Natural killer cell (primary cell): ENCODE results near the gene KIAA1671. TPM values are rescaled to one million over a fixed set of nuclear protein-coding genes. Genes with fewer than 3 reads are reported as not detected.
A peak's percentile ranks its signal among the peaks of the same experiment; 100 is the strongest.

Experiments
- ATAC-seq, 3 donors: fragments of 150-1000 bp in 2 of 3; fragments of 200-7000 bp in 1 of 3; cut with Tn5 transposase; 1 replicate in 1 of 3; 2 replicates in 2 of 3; pipeline ENCODE4 v1.10.0; 2021; ENCODE audit warnings: mild to moderate bottlenecking in 2 of 3, moderate library complexity in 2 of 3
- DNase-seq, 2 donors: peaks; one replicate each; pipeline versions ENCODE4 v3.0.0 to v3.0.0-alpha.2; 2013 to 2021; ENCODE audit warnings: mixed read lengths in 1 of 2
- H3K27ac ChIP-seq: one replicate; pipeline ENCODE4 v1.5.1; 2013; ENCODE audit warnings: mild to moderate bottlenecking, low read length
- H3K27me3 ChIP-seq: one replicate; pipeline ENCODE4 v1.6.1; 2013; ENCODE audit warnings: low read length; ENCODE audit not compliant: control insufficient read depth, insufficient read depth
- H3K36me3 ChIP-seq: one replicate; pipeline ENCODE4 v1.6.1; 2013; ENCODE audit warnings: low read length; ENCODE audit not compliant: control insufficient read depth, insufficient read depth
- H3K4me1 ChIP-seq: one replicate; pipeline ENCODE4 v1.6.1; 2013; ENCODE audit warnings: low read length; ENCODE audit not compliant: control insufficient read depth, insufficient read depth
- H3K4me3 ChIP-seq: one replicate; pipeline ENCODE4 v1.5.1; 2013; ENCODE audit warnings: low read length
- H3K9me3 ChIP-seq: one replicate; pipeline ENCODE4 v1.6.1; 2013; ENCODE audit warnings: low read length; ENCODE audit not compliant: control insufficient read depth, insufficient read depth
- H3K27ac Mint-ChIP-seq, 2 donors: one replicate each; pipeline ENCODE4 v1.8.0; 2022; ENCODE audit warnings: mild to moderate bottlenecking in 2 of 2, mixed read lengths in 2 of 2, moderate library complexity in 1 of 2
- H3K27me3 Mint-ChIP-seq, 2 donors: one replicate each; pipeline ENCODE4 v1.8.0; 2022; ENCODE audit warnings: low read depth in 2 of 2, mixed read lengths in 2 of 2
- H3K36me3 Mint-ChIP-seq: one replicate; pipeline ENCODE4 v1.8.0; 2022; ENCODE audit warnings: mixed read lengths
- H3K4me1 Mint-ChIP-seq, 2 donors: one replicate each; pipeline ENCODE4 v1.8.0; 2022; ENCODE audit warnings: mixed read lengths in 2 of 2
- H3K4me3 Mint-ChIP-seq: one replicate; pipeline ENCODE4 v1.8.0; 2022; ENCODE audit warnings: mild to moderate bottlenecking, moderate library complexity, mixed read lengths
- H3K9me3 Mint-ChIP-seq, 2 donors: one replicate each; pipeline ENCODE4 v1.8.0; 2022; ENCODE audit warnings: mixed read lengths in 2 of 2
- WGBS: methylation state at CpG from one replicate; pipeline ENCODE4 v1.1.7; 2013; ENCODE audit warnings: missing lambda C conversion rate; ENCODE audit not compliant: insufficient coverage; 5-methylcytosine and 5-hydroxymethylcytosine counted together
- intact Hi-C: fragments of 100-400 bp; cut with micrococcal nuclease; formaldehyde crosslinking; loops from one replicate; pipeline ENCODE4 v1.14.2; 2022
- total RNA-seq, 4 donors: library from RNA; stranded (reverse); fragments of 120-200 nt in 1 of 4; gene quantifications; one replicate each; pipeline versions ENCODE4 v1.2.3 to v1.2.4, GENCODE V29; 2013 to 2022
- TF ChIP-seq, protein P1 (sequence below): fragments of 200-600 bp; IDR thresholded peaks from one replicate; pipeline ENCODE4 v1.8.0; 2022; ENCODE audit warnings: antibody characterized with exemption

Gene KIAA1671
- total RNA-seq, 3 donors from 2014 or later (not counting 1 experiment from before 2014, with no cell fraction given): 3.6 to 24.0 (median 7.3) TPM

- Histone ChIP-seq H3K4me3 (no peak overlapping the region), H3K27me3 (no peaks in the 10 kb centered on the region), H3K36me3 (no peaks in the 10 kb centered on the region), H3K27ac (no peak overlapping the region), H3K4me1 (peaks cover 8% of the 10 kb centered on the region), H3K9me3 (no peaks in the 10 kb centered on the region)
- H3K4me3 Mint-ChIP-seq: no peak overlapping the region
- no peak for DNase-seq
- TF ChIP-seq, protein P1, sequence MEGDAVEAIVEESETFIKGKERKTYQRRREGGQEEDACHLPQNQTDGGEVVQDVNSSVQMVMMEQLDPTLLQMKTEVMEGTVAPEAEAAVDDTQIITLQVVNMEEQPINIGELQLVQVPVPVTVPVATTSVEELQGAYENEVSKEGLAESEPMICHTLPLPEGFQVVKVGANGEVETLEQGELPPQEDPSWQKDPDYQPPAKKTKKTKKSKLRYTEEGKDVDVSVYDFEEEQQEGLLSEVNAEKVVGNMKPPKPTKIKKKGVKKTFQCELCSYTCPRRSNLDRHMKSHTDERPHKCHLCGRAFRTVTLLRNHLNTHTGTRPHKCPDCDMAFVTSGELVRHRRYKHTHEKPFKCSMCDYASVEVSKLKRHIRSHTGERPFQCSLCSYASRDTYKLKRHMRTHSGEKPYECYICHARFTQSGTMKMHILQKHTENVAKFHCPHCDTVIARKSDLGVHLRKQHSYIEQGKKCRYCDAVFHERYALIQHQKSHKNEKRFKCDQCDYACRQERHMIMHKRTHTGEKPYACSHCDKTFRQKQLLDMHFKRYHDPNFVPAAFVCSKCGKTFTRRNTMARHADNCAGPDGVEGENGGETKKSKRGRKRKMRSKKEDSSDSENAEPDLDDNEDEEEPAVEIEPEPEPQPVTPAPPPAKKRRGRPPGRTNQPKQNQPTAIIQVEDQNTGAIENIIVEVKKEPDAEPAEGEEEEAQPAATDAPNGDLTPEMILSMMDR: no peak
- ATAC-seq: peak in 1 of 3 donors; percentile 18
- peaks cover 0 to 3% of the 10 kb centered on the region in 2 donors for H3K27me3 Mint-ChIP-seq
- intact Hi-C loops: no loop called here
- peaks cover 7 to 13% of the 10 kb centered on the region in 2 donors for H3K4me1 Mint-ChIP-seq
- WGBS: 80% methylated on average over 11 of the region's 11 CpGs
- no peaks in the 10 kb centered on the region for H3K36me3 Mint-ChIP-seq
- no peak overlapping the region for H3K27ac Mint-ChIP-seq
- H3K9me3 Mint-ChIP-seq: no peaks in the 10 kb centered on the region
Measured at GRCh38 chr22:24961217-24961844, 8.8 kb downstream of the KIAA1671 start.

DNA sequence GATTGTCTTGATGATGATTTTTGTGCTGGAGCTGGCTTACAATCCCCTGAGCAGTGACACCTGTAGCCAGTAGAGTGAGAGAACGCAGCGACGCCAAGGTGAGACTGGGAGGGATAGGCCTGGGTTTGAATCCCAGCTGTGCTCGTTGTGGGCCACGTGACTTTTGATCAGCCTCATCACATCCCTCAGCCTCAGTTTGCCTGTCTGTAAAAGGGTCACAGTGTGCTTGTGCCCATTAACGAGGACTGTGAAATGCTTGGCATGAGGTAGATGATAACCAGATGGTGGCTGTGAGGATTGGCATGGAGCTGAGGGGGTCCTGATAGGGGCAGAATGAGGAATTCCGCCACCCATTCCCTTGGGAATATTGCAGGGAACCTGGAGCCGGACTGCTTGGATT is 9.6 kb downstream of the KIAA1671 start:
- H3K27me3 ChIP-seq: no peaks in the 10 kb centered on the region
- peaks cover 0 to under 1% of the 10 kb centered on the region in 2 donors for H3K27me3 Mint-ChIP-seq
- H3K4me3 ChIP-seq: no peak overlapping the region
- TF ChIP-seq, protein P1: no peak
- ATAC-seq: no peak
- no peaks in the 10 kb centered on the region for H3K36me3 Mint-ChIP-seq
- DNase-seq: no peak
- H3K4me1 ChIP-seq: peaks cover 8% of the 10 kb centered on the region
- H3K27ac ChIP-seq: no peak overlapping the region
- WGBS: 94% methylated on average over 8 of the region's 8 CpGs
- no peaks in the 10 kb centered on the region for H3K9me3 Mint-ChIP-seq
- H3K36me3 ChIP-seq: no peaks in the 10 kb centered on the region
- no peaks in the 10 kb centered on the region for H3K9me3 ChIP-seq
- peaks cover 7 to 13% of the 10 kb centered on the region in 2 donors for H3K4me1 Mint-ChIP-seq
- no peak overlapping the region for H3K27ac Mint-ChIP-seq
- no peak overlapping the region for H3K4me3 Mint-ChIP-seq
- intact Hi-C loops: no loop called here

DNA sequence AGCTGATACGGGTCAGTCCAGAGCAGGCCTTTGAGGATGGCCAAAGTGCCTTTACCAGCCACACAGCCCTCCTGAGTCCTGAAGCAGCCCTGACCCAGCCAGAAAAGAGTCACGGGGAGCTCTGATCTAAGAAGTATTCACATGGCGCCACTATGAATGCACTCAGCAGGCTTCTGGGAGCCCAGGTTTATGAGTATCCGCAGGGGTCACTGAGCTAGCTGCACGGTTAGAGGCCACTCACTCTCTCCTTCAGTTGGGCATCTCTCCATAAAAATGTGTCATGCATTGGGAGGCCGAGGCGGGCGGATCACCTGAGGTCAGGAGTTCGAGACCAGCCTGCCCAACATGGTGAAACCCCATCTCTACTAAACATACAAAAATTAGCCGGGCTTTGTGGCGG is 10.3 kb downstream of the KIAA1671 start:
- TF ChIP-seq, protein P1: no peak
- H3K27ac Mint-ChIP-seq: no peak overlapping the region
- H3K9me3 ChIP-seq: no peaks in the 10 kb centered on the region

GRCh38 chr22:24964441-24964840 is 11.9 kb downstream of the KIAA1671 start:
- intact Hi-C loops: no loop called here
- Histone ChIP-seq H3K4me3 (no peak overlapping the region), H3K9me3 (no peaks in the 10 kb centered on the region), H3K36me3 (no peaks in the 10 kb centered on the region), H3K27ac (no peak overlapping the region), H3K27me3 (no peaks in the 10 kb centered on the region), H3K4me1 (peaks cover 8% of the 10 kb centered on the region)
- Mint-ChIP-seq H3K9me3 (no peaks in the 10 kb centered on the region), H3K36me3 (no peaks in the 10 kb centered on the region), H3K4me3 (no peak overlapping the region), H3K27me3 (no peaks in the 10 kb centered on the region), H3K27ac (no peak overlapping the region), H3K4me1 (peaks cover 7 to 13% of the 10 kb centered on the region in 2 donors)
- TF ChIP-seq, protein P1: no peak
- ATAC-seq (no peak), DNase-seq (no peak)
- 90% methylated on average over 3 of the region's 3 CpGs for WGBS

More for the DNA sequence above, 10.3 kb downstream of the KIAA1671 start:
- Mint-ChIP-seq H3K9me3 (no peaks in the 10 kb centered on the region), H3K4me3 (no peak overlapping the region), H3K4me1 (peaks cover 7 to 13% of the 10 kb centered on the region in 2 donors), H3K36me3 (no peaks in the 10 kb centered on the region), H3K27me3 (no peaks in the 10 kb centered on the region)
- no peak overlapping the region for H3K27ac ChIP-seq
- H3K36me3 ChIP-seq: no peaks in the 10 kb centered on the region
- 93% methylated on average over 11 of the region's 11 CpGs for WGBS
- no peak overlapping the region for H3K4me3 ChIP-seq
- no peaks in the 10 kb centered on the region for H3K27me3 ChIP-seq
- DNase-seq (no peak), ATAC-seq (no peak)
- H3K4me1 ChIP-seq: peaks cover 8% of the 10 kb centered on the region
- intact Hi-C loops: no loop called here
